Measurements from ENCODE around the gene PRR19. TPM values are rescaled to one million over a fixed set of nuclear protein-coding genes. Genes with fewer than 3 reads are reported as not detected.

PRR19 gene
- total and polyA plus RNA-seq, 3 donors from 2014 or later: 16.8 to 37.4 (median 18.3) TPM

DNA sequence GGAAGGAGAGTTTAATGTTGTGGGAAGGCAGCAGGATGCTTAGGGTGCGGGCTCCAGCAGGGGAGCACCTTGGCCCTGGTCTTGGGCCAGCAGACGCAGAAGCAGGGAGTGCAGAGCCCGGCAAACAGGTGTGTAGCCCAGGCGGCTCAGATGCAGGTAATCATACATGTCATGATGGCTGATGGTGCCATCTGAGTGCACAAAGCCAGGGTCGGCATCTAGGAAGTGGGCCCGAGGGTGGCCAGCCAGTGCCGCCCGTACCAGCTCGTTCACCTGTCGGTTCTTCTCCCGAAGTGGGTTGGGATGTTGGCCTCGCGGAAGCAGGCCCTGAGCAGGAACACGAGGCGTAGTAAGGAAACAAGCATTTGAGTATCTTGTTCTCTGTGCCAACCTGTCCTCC is 4.9 kb upstream of the PRR19 start:
- WGBS, 2 donors: 92 to 94% methylated on average over 15 of the region's 15 CpGs
- H3K27ac ChIP-seq: no peak overlapping the region
- H3K36me3 ChIP-seq (ENCODE audit: low read depth, missing control alignments): no peaks in the 10 kb centered on the region
- H3K4me3 ChIP-seq: no peak overlapping the region
- no peaks in the 10 kb centered on the region for H3K27me3 ChIP-seq
- H3K9me3 ChIP-seq: no peaks in the 10 kb centered on the region
- no peak for DNase-seq
- intact Hi-C loops (cut with DNase I; ENCODE audit: low total_unique reads): no loop called here
- H3K4me1 ChIP-seq: peaks cover 5% of the 10 kb centered on the region
- TF ChIP-seq POLR2A (IDR thresholded peaks at IDR 0.05): no peak
- TF ChIP-seq, protein P1, sequence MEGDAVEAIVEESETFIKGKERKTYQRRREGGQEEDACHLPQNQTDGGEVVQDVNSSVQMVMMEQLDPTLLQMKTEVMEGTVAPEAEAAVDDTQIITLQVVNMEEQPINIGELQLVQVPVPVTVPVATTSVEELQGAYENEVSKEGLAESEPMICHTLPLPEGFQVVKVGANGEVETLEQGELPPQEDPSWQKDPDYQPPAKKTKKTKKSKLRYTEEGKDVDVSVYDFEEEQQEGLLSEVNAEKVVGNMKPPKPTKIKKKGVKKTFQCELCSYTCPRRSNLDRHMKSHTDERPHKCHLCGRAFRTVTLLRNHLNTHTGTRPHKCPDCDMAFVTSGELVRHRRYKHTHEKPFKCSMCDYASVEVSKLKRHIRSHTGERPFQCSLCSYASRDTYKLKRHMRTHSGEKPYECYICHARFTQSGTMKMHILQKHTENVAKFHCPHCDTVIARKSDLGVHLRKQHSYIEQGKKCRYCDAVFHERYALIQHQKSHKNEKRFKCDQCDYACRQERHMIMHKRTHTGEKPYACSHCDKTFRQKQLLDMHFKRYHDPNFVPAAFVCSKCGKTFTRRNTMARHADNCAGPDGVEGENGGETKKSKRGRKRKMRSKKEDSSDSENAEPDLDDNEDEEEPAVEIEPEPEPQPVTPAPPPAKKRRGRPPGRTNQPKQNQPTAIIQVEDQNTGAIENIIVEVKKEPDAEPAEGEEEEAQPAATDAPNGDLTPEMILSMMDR (IDR thresholded peaks at IDR 0.05): no peak

DNA sequence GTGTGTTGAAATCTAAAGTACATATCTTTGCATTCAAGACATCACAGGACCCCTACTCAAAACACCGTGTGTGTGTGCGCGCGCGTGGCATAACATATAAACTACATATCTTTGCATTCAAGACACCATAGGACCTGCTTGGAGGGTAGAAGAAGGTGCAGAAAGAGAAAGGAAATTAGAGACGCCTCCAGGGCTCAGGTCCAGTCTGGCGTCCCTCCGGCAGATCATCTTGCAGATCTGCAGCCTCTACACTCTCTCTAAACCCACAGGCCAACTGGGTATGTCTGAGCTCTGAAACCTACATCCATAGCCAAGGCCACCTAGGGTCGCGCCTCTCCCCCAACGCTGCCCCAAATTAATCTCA is 1.2 kb downstream of the PRR19 start:
- Histone ChIP-seq H3K4me1 (peaks cover 9% of the 10 kb centered on the region), H3K27ac (no peak overlapping the region), H3K9me3 (no peaks in the 10 kb centered on the region), H3K27me3 (no peaks in the 10 kb centered on the region), H3K4me3 (peak overlapping the region; percentile 57 to 62), H3K36me3 (ENCODE audit: low read depth, missing control alignments) (no peaks in the 10 kb centered on the region)
- intact Hi-C loops (cut with DNase I; ENCODE audit: low total_unique reads): no loop called here
- no peak for DNase-seq
- no peak for TF ChIP-seq POLR2A (IDR thresholded peaks at IDR 0.05)
- TF ChIP-seq, protein P1 (IDR thresholded peaks at IDR 0.05): no peak
- WGBS, 2 donors: 40 to 55% methylated on average over 11 of the region's 11 CpGs

DNA sequence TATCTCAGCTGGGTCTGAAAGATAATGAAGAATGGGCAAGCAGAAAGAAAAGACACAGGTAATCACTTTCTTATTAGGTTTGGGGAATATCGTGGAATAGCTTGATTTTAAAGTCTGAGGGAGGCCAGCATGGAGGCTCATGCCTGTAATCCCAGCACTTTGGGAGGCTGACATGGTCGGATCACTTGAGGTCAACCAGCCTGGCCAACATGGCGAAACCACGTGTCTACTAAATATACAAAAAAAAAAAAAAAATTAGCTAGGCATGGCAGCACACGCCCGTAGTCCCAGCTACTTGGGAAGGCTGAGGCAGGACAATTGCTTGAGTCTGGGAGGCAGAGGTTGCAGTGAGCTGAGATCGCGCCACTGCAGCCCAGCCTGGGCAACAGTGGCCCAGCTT is 1.9 kb downstream of the PRR19 start:
- no peak overlapping the region for H3K4me3 ChIP-seq
- H3K27me3 ChIP-seq: no peaks in the 10 kb centered on the region
- no peak overlapping the region for H3K27ac ChIP-seq
- no peaks in the 10 kb centered on the region for H3K36me3 ChIP-seq (ENCODE audit: low read depth, missing control alignments)
- 91% methylated on average over 8 of the region's 8 CpGs for WGBS, 2 donors
- TF ChIP-seq, protein P1 (IDR thresholded peaks at IDR 0.05): no peak
- no peak for TF ChIP-seq POLR2A (IDR thresholded peaks at IDR 0.05)
- no peaks in the 10 kb centered on the region for H3K9me3 ChIP-seq
- H3K4me1 ChIP-seq: peaks cover 9% of the 10 kb centered on the region
- DNase-seq: no peak
- intact Hi-C loops (cut with DNase I; ENCODE audit: low total_unique reads): no loop called here

DNA sequence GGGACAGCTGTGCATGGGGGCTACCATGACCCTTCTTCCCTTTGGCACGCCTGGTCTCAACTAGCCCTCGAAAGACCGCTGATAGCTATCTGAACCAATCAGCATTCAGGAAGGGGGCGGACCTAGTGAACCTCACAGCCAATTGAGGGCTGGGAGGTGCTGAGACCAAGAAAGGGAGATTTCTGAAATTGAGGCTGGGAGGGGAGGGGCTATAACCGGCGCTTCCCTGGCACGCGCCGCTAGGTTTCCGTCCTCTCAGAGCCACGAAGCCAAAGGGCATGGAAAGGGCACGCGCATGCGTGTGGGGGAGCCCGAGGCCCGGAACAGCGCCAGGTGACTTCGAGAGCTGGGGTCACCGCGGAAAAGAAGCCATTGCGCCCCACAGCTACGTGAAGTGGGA is 4.7 kb downstream of the PRR19 start:
- Histone ChIP-seq H3K27ac (no peak overlapping the region), H3K9me3 (no peaks in the 10 kb centered on the region), H3K4me1 (peaks cover 6% of the 10 kb centered on the region), H3K27me3 (no peaks in the 10 kb centered on the region), H3K36me3 (ENCODE audit: low read depth, missing control alignments) (no peaks in the 10 kb centered on the region), H3K4me3 (peak overlapping the region; percentile 34 to 36)
- DNase-seq: peak; percentile 81
- TF ChIP-seq, protein P1 (IDR thresholded peaks at IDR 0.05): no peak
- TF ChIP-seq POLR2A (IDR thresholded peaks at IDR 0.05): no peak
- intact Hi-C loops (cut with DNase I; ENCODE audit: low total_unique reads): no loop called here
- 67 to 71% methylated on average over 22 of the region's 22 CpGs for WGBS, 2 donors

DNA sequence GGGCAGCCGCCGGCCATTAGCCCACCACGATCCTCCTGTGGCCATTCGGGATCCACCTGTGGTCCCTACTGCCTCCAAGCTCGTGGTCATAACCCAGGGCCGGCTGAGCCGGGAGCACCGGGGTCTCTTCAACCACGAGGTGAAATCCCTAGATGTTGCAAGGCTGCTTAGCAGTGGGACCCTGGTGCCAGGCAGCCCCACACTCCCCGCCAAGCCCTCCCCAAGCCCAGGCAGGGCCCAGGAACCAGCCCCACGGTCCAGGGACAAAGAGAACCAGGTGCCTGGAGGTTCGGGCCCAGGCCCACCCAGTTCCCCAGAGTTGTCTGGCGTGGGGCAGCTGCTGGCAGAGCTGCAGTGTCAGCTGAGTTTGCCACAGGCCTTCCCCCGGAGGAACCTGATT is 7.8 kb downstream of the PRR19 start:
- H3K27me3 ChIP-seq: no peaks in the 10 kb centered on the region
- H3K9me3 ChIP-seq: no peaks in the 10 kb centered on the region
- WGBS, 2 donors: 92 to 94% methylated on average over 13 to 14 of the region's 14 CpGs
- intact Hi-C loops (cut with DNase I; ENCODE audit: low total_unique reads): no loop called here
- H3K4me1 ChIP-seq: peaks cover 4% of the 10 kb centered on the region
- TF ChIP-seq, protein P1 (IDR thresholded peaks at IDR 0.05): no peak
- TF ChIP-seq POLR2A (IDR thresholded peaks at IDR 0.05): no peak
- no peaks in the 10 kb centered on the region for H3K36me3 ChIP-seq (ENCODE audit: low read depth, missing control alignments)
- no peak overlapping the region for H3K27ac ChIP-seq
- no peak for DNase-seq
- H3K4me3 ChIP-seq: no peak overlapping the region

Data from testis (tissue), 3 donors.